ENCODE results near the gene CACNA2D4.

GRCh38 chr12:1845886-1846285 lies 72.6 kb downstream of the CACNA2D4 start:
- TF ChIP-seq NFRKB (IDR thresholded peaks at IDR 0.05) (no peak), TARDBP (IDR thresholded peaks at IDR 0.05) (no peak), L3MBTL2 (conservative IDR thresholded peaks at IDR 0.05) (no peak), HDGF (IDR thresholded peaks at IDR 0.05; ENCODE audit: borderline replicate concordance) (no peak), BHLHE40 (IDR thresholded peaks at IDR 0.05; ENCODE audit: borderline replicate concordance) (no peak), SP1 (IDR thresholded peaks at IDR 0.05) (no peak), FOXA1 (IDR thresholded peaks at IDR 0.05) (no peak)

Measured in HEK293T (cell line).